A673 (cell line): ENCODE data around the gene PIEZO1. TPM values are rescaled to one million over a fixed set of nuclear protein-coding genes. Genes with fewer than 3 reads are reported as not detected.
A peak's percentile ranks its signal among the peaks of the same experiment; 100 is the strongest.

Source experiments
- Bru-seq: library from RNA; stranded (reverse); fragments of 400-500 nt; gene quantifications from one replicate; lab custom pipeline; 2021; lab: Mats Ljungman, UMichigan
- BruChase-seq, 2 experiments: library from RNA; stranded (reverse); fragments of 400-500 nt; gene quantifications; one replicate each; lab custom pipeline; 2021; lab: Mats Ljungman, UMichigan
- BruUV-seq: library from RNA; stranded (reverse); fragments of 400-500 nt; replicated peaks from 2 replicates; lab custom pipeline; 2021; lab: Mats Ljungman, UMichigan
- CTCF ChIA-PET: fragments of 300-600 bp; sonication (Branson Sonifier 250); formaldehyde crosslinking; loops from one replicate; lab custom pipeline; 2022; ENCODE audit warnings: antibody characterized with exemption; lab: Charles Lee
- POLR2A ChIA-PET: fragments of 300-600 bp; sonication (Branson Sonifier 250); formaldehyde crosslinking; loops from one replicate; lab custom pipeline; 2022; ENCODE audit warnings: antibody characterized with exemption; ENCODE audit not compliant: low non-redundant PET; lab: Charles Lee
- DNase-seq: peaks from one replicate; pipeline ENCODE4 v3.0.0-alpha.2; 2015; ENCODE audit warnings: low spot score
- H3K27ac ChIP-seq: fragments of 200-600 bp; sonication (generic); 2 replicates; pipeline ENCODE4 v1.5.1; 2016; ENCODE audit warnings: mixed run types, low read depth, mild to moderate bottlenecking, mixed read lengths, antibody characterized with exemption, low read length; ENCODE audit not compliant: poor library complexity, severe bottlenecking
- H3K27me3 ChIP-seq: fragments of 200-600 bp; sonication (generic); replicated peaks from 2 replicates; pipeline ENCODE4 v1.6.1; 2017; ENCODE audit warnings: mixed run types, low read depth, mild to moderate bottlenecking, mixed read lengths, antibody characterized with exemption, low read length; ENCODE audit not compliant: insufficient read depth, poor library complexity
- H3K36me3 ChIP-seq: fragments of 200-600 bp; sonication (generic); 2 replicates; pipeline ENCODE4 v1.6.1; 2016; ENCODE audit warnings: mixed run types, mild to moderate bottlenecking, mixed read lengths, antibody characterized with exemption, low read length; ENCODE audit not compliant: insufficient read depth, poor library complexity, severe bottlenecking
- H3K4me1 ChIP-seq: fragments of 200-600 bp; sonication (generic); 2 replicates; pipeline ENCODE4 v1.6.1; 2017; ENCODE audit warnings: mixed run types, mild to moderate bottlenecking, mixed read lengths, antibody characterized with exemption, low read length; ENCODE audit not compliant: insufficient read depth, poor library complexity, severe bottlenecking
- H3K4me3 ChIP-seq: fragments of 200-600 bp; sonication (generic); 2 replicates; pipeline ENCODE4 v1.5.1; 2016; ENCODE audit warnings: low read depth, mixed run types, mild to moderate bottlenecking, mixed read lengths, low read length; ENCODE audit not compliant: poor library complexity, severe bottlenecking
- H3K9me3 ChIP-seq: fragments of 200-600 bp; sonication (generic); 2 replicates; pipeline ENCODE4 v1.6.1; 2016; ENCODE audit warnings: mixed run types, low read depth, mild to moderate bottlenecking, mixed read lengths, antibody characterized with exemption, low read length; ENCODE audit not compliant: poor library complexity, severe bottlenecking
- CTCF ChIP-seq: fragments of 300-800, 200-600 bp; sonication (generic); conservative IDR thresholded peaks from 2 replicates; pipeline ENCODE4 v1.5.1; 2017; ENCODE audit warnings: low read depth, mild to moderate bottlenecking, antibody characterized with exemption, low read length, moderate library complexity, mixed read lengths
- EZH2 ChIP-seq: fragments of 200-600 bp; sonication (generic); IDR thresholded peaks from 2 replicates; pipeline ENCODE4 v1.6.1; 2017; ENCODE audit warnings: borderline replicate concordance, low read depth, mild to moderate bottlenecking, mixed read lengths, antibody characterized with exemption, low read length; ENCODE audit not compliant: poor library complexity, severe bottlenecking
- intact Hi-C: fragments of 100-400 bp; cut with micrococcal nuclease; formaldehyde crosslinking; loops from one replicate; pipeline ENCODE4 v1.10.0; 2022; ENCODE audit not compliant: unreplicated experiment
- long read RNA-seq: library from polyadenylated mRNA; stranded (forward); transcript quantifications from one replicate; pipeline ENCODE4 v2.0.0, GENCODE V29; 2022
- total RNA-seq: library from RNA; stranded (reverse); gene quantifications from 2 replicates; pipeline ENCODE4 v1.2.3, GENCODE V29; 2021

The PIEZO1 gene
- total RNA-seq (174 and 182 TPM in 2 replicates), Bru-seq, nascent RNA (percentile 57 among the genes with signal in this experiment), BruChase-seq, experiment 1, labeled RNA remaining after a 2-hour chase (percentile 66 among the genes with signal in this experiment), BruChase-seq, experiment 2, labeled RNA remaining after a 6-hour chase (percentile 85 among the genes with signal in this experiment)
- long read RNA-seq, full-length matches to known transcripts, result 25 of 87 reads
- long read RNA-seq, partial matches to known transcripts, result 34 of 87 reads
- long read RNA-seq, other reads (novel, unspliced or antisense), result 28 of 87 reads

GRCh38 chr16:88785106-88785924, at the start of gene PIEZO1:
PIEZO1 (minus strand) TSS chr16:88785220; CDS start chr16:88784964, 256 bp downstream.
- Histone ChIP-seq H3K9me3 (no peaks in the 10 kb centered on the region), H3K4me1 (peaks cover 40% of the 10 kb centered on the region)
- POLR2A ChIA-PET, result interaction anchor here (0.5 to 0.6 kb wide), 3 partner anchors 10 to 246 kb away, joined by 3 to 11 read pairs (median 3); no protein-coding TSS in a partner anchor

GRCh38 chr16:88834670-88835069, 49.6 kb upstream of the PIEZO1 start:
- BruUV-seq, result no TSS peak
- intact Hi-C loops, result no loop called here
- no peaks in the 10 kb centered on the region for H3K9me3 ChIP-seq
- H3K27ac ChIP-seq, result no peak overlapping the region
- POLR2A ChIA-PET, result no interaction called here
- H3K4me3 ChIP-seq, result no peak overlapping the region
- H3K4me1 ChIP-seq, result no peaks in the 10 kb centered on the region
- DNase-seq, result no peak
- CTCF ChIA-PET, result no interaction called here
- TF ChIP-seq EZH2 (no peak), CTCF (no peak)
- no peaks in the 10 kb centered on the region for H3K27me3 ChIP-seq
- H3K36me3 ChIP-seq, result peaks cover 3% of the 10 kb centered on the region

More at GRCh38 chr16:88785106-88785924, at the start of gene PIEZO1:
- Histone ChIP-seq H3K36me3 (no peaks in the 10 kb centered on the region), H3K4me3 (peak within 1 kb of the TSS; percentile 74), H3K27me3 (no peaks in the 10 kb centered on the region), H3K27ac (peak within 1 kb of the TSS; percentile 95)
- no peak for TF ChIP-seq EZH2
- TF ChIP-seq CTCF, result peak; percentile 79
- no TSS peak for BruUV-seq
- DNase-seq, result peak; percentile 83
- CTCF ChIA-PET, result interaction anchor here (0.5 to 2.5 kb wide), 5 partner anchors 15 to 431 kb away, joined by 3 to 24 read pairs (median 4); no protein-coding TSS in a partner anchor
- intact Hi-C loops, result loop anchor here (1.0 kb wide), 1 partner anchor 48 kb away; no protein-coding TSS in a partner anchor

GRCh38 chr16:88833086-88833485, 48.1 kb upstream of the PIEZO1 start:
- H3K9me3 ChIP-seq, result no peaks in the 10 kb centered on the region
- H3K4me3 ChIP-seq, result no peak overlapping the region
- no peak overlapping the region for H3K27ac ChIP-seq
- BruUV-seq, result no TSS peak
- DNase-seq, result no peak
- H3K36me3 ChIP-seq, result peaks cover 3% of the 10 kb centered on the region
- CTCF ChIA-PET, result interaction anchor here (1.0 kb wide), 1 partner anchor 25 kb away, joined by 6 read pairs; no protein-coding TSS in a partner anchor
- no peaks in the 10 kb centered on the region for H3K4me1 ChIP-seq
- POLR2A ChIA-PET, result no interaction called here
- TF ChIP-seq EZH2 (no peak), CTCF (no peak)
- no peaks in the 10 kb centered on the region for H3K27me3 ChIP-seq
- intact Hi-C loops, result no loop called here
